Measurements from ENCODE around the gene GBF1. TPM values are rescaled to one million over a fixed set of nuclear protein-coding genes. Genes with fewer than 3 reads are reported as not detected.

The GBF1 gene
- total and polyA plus RNA-seq, 10 of the 15 experiments (the other 5 are each of a cell fraction or from before 2014, with no cell fraction given) = 0.82 to 42.0 (median 21.8) TPM

DNA sequence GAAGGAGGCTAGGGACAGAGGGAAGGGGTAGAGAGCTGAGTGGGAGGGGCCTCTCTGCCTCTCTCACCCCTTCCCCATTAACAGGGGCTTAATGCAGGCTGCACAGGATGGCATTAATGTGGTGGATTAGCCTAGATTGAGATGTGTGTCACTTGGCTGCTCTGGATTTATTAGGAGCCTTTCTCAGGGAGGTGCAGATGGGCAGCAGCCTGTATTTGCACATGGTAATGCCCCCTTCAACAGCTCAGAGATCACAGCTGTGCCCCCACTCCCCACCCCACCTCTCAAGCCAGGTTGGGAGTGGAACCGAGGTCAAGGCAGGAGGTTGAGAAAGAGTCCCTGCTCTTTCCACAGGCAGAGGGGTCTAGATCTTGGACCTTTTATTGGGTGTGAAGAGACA is 11.3 kb upstream of the GBF1 start:
- Histone ChIP-seq H3K4me1 (ENCODE audit: control insufficient read depth, insufficient read depth, low read length) (peaks cover 10% of the 10 kb centered on the region), H3K4me3 (no peak overlapping the region), H3K27ac (ENCODE audit: control insufficient read depth, insufficient read depth) (no peak overlapping the region), H3K79me2 (ENCODE audit: control insufficient read depth, insufficient read depth, low read length) (no peaks in the 10 kb centered on the region), H3K4me2 (ENCODE audit: control insufficient read depth, insufficient read depth) (no peak overlapping the region), H3K9ac (ENCODE audit: control insufficient read depth, insufficient read depth, low read length) (no peak overlapping the region), H3K27me3 (replicated peaks in 1 of 2; ENCODE audit: control insufficient read depth in 2 of 2, insufficient read depth in 2 of 2, low read length in 1 of 2) (peaks cover 5 to 9% of the 10 kb centered on the region in 2 experiments; a peak in 3 of 4 replicates), H2AFZ (ENCODE audit: control insufficient read depth, low read depth, low read length) (no peak overlapping the region), H3K36me3 (ENCODE audit: control insufficient read depth in 2 of 2, insufficient read depth in 2 of 2, low read length in 1 of 2) (no peaks in the 10 kb centered on the region), H4K20me1 (ENCODE audit: control insufficient read depth, insufficient read depth) (no peaks in the 10 kb centered on the region), H3K9me3 (replicated peaks; ENCODE audit: control insufficient read depth, insufficient read depth, low read length) (no peaks in the 10 kb centered on the region)
- CTCF ChIA-PET = interaction anchor here (1.6 to 15.4 kb wide), 3 partner anchors 50 to 121 kb away, joined by 6 to 632 read pairs (median 100); no protein-coding TSS in a partner anchor
- in situ Hi-C loops (cut with MboI) = no loop called here
- RAD21 ChIA-PET (ENCODE audit: unreplicated experiment) = interaction anchor here (0.8 to 13.1 kb wide), 2 partner anchors 14 to 119 kb away, joined by 3 to 256 read pairs; no protein-coding TSS in a partner anchor
- no peak for DNase-seq (ENCODE audit: low read depth, low spot score)
- SMC1A ChIA-PET (ENCODE audit: uncharacterized antibody, unreplicated experiment) = interaction anchor here (0.6 to 12.2 kb wide), 4 partner anchors 17 to 245 kb away, joined by 3 to 231 read pairs (median 21); no protein-coding TSS in a partner anchor
- ATAC-seq = no peak
- no peak for FAIRE-seq
- 33% methylated on average over 1 of the region's 1 CpG for WGBS (ENCODE audit: insufficient coverage, insufficient replicate concordance, low lambda C conversion rate, missing lambda C conversion rate)
- intact Hi-C loops (cut with micrococcal nuclease; ENCODE audit: unreplicated experiment) = loop anchor here (5.0 kb wide), 1 partner anchor 348 kb away; no protein-coding TSS in a partner anchor
- no TSS peak for BruUV-seq (replicated peaks)
- POLR2A ChIA-PET = no interaction called here
- TF ChIP-seq, protein P1, sequence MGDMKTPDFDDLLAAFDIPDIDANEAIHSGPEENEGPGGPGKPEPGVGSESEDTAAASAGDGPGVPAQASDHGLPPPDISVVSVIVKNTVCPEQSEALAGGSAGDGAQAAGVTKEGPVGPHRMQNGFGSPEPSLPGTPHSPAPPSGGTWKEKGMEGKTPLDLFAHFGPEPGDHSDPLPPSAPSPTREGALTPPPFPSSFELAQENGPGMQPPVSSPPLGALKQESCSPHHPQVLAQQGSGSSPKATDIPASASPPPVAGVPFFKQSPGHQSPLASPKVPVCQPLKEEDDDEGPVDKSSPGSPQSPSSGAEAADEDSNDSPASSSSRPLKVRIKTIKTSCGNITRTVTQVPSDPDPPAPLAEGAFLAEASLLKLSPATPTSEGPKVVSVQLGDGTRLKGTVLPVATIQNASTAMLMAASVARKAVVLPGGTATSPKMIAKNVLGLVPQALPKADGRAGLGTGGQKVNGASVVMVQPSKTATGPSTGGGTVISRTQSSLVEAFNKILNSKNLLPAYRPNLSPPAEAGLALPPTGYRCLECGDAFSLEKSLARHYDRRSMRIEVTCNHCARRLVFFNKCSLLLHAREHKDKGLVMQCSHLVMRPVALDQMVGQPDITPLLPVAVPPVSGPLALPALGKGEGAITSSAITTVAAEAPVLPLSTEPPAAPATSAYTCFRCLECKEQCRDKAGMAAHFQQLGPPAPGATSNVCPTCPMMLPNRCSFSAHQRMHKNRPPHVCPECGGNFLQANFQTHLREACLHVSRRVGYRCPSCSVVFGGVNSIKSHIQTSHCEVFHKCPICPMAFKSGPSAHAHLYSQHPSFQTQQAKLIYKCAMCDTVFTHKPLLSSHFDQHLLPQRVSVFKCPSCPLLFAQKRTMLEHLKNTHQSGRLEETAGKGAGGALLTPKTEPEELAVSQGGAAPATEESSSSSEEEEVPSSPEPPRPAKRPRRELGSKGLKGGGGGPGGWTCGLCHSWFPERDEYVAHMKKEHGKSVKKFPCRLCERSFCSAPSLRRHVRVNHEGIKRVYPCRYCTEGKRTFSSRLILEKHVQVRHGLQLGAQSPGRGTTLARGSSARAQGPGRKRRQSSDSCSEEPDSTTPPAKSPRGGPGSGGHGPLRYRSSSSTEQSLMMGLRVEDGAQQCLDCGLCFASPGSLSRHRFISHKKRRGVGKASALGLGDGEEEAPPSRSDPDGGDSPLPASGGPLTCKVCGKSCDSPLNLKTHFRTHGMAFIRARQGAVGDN (IDR thresholded peaks at IDR 0.05) = no peak
- TF ChIP-seq BRCA1 (IDR thresholded peaks at IDR 0.05; ENCODE audit: low read depth, low read length) = no peak
- TF ChIP-seq, protein P2, sequence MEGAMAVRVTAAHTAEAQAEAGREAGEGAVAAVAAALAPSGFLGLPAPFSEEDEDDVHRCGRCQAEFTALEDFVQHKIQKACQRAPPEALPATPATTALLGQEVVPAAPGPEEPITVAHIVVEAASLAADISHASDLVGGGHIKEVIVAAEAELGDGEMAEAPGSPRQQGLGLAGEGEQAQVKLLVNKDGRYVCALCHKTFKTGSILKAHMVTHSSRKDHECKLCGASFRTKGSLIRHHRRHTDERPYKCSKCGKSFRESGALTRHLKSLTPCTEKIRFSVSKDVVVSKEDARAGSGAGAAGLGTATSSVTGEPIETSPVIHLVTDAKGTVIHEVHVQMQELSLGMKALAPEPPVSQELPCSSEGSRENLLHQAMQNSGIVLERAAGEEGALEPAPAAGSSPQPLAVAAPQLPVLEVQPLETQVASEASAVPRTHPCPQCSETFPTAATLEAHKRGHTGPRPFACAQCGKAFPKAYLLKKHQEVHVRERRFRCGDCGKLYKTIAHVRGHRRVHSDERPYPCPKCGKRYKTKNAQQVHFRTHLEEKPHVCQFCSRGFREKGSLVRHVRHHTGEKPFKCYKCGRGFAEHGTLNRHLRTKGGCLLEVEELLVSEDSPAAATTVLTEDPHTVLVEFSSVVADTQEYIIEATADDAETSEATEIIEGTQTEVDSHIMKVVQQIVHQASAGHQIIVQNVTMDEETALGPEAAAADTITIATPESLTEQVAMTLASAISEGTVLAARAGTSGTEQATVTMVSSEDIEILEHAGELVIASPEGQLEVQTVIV (IDR thresholded peaks at IDR 0.05; ENCODE audit: borderline replicate concordance, partially characterized antibody) = no peak
- TF ChIP-seq, protein P3, sequence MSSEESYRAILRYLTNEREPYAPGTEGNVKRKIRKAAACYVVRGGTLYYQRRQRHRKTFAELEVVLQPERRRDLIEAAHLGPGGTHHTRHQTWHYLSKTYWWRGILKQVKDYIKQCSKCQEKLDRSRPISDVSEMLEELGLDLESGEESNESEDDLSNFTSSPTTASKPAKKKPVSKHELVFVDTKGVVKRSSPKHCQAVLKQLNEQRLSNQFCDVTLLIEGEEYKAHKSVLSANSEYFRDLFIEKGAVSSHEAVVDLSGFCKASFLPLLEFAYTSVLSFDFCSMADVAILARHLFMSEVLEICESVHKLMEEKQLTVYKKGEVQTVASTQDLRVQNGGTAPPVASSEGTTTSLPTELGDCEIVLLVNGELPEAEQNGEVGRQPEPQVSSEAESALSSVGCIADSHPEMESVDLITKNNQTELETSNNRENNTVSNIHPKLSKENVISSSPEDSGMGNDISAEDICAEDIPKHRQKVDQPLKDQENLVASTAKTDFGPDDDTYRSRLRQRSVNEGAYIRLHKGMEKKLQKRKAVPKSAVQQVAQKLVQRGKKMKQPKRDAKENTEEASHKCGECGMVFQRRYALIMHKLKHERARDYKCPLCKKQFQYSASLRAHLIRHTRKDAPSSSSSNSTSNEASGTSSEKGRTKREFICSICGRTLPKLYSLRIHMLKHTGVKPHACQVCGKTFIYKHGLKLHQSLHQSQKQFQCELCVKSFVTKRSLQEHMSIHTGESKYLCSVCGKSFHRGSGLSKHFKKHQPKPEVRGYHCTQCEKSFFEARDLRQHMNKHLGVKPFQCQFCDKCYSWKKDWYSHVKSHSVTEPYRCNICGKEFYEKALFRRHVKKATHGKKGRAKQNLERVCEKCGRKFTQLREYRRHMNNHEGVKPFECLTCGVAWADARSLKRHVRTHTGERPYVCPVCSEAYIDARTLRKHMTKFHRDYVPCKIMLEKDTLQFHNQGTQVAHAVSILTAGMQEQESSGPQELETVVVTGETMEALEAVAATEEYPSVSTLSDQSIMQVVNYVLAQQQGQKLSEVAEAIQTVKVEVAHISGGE (CRISPR knock-in tag; IDR thresholded peaks at IDR 0.05) = no peak
- TF ChIP-seq MEF2A (IDR thresholded peaks at IDR 0.05; ENCODE audit: insufficient read depth, low read depth, low read length) = no peak
- TF ChIP-seq ZSCAN29 (IDR thresholded peaks at IDR 0.05) = no peak
- no peak for TF ChIP-seq ZNF217 (IDR thresholded peaks at IDR 0.05)
- TF ChIP-seq RAD21 (IDR thresholded peaks at IDR 0.05; ENCODE audit: insufficient read depth, low read depth, low read length) = no peak
- TF ChIP-seq SMAD5 (IDR thresholded peaks at IDR 0.05; ENCODE audit: low read depth) = no peak
- TF ChIP-seq, protein P4, sequence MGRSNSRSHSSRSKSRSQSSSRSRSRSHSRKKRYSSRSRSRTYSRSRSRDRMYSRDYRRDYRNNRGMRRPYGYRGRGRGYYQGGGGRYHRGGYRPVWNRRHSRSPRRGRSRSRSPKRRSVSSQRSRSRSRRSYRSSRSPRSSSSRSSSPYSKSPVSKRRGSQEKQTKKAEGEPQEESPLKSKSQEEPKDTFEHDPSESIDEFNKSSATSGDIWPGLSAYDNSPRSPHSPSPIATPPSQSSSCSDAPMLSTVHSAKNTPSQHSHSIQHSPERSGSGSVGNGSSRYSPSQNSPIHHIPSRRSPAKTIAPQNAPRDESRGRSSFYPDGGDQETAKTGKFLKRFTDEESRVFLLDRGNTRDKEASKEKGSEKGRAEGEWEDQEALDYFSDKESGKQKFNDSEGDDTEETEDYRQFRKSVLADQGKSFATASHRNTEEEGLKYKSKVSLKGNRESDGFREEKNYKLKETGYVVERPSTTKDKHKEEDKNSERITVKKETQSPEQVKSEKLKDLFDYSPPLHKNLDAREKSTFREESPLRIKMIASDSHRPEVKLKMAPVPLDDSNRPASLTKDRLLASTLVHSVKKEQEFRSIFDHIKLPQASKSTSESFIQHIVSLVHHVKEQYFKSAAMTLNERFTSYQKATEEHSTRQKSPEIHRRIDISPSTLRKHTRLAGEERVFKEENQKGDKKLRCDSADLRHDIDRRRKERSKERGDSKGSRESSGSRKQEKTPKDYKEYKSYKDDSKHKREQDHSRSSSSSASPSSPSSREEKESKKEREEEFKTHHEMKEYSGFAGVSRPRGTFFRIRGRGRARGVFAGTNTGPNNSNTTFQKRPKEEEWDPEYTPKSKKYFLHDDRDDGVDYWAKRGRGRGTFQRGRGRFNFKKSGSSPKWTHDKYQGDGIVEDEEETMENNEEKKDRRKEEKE (IDR thresholded peaks at IDR 0.05) = no peak
- TF ChIP-seq EED (IDR thresholded peaks at IDR 0.05; ENCODE audit: low read depth) = no peak

Measured in GM12878 (cell line).